Colonic mucosa (tissue), 4 donors: ENCODE data around the gene FBXO2. TPM values are rescaled to one million over a fixed set of nuclear protein-coding genes. Genes with fewer than 3 reads are reported as not detected.

ENCODE experiments used
- DNase-seq: peaks from one replicate; pipeline ENCODE4 v3.0.0-alpha.2; 2020
- H3K27ac ChIP-seq: fragments of 200-600 bp; one replicate; pipeline ENCODE4 v1.8.0; 2021
- H3K27me3 ChIP-seq: fragments of 200-600 bp; one replicate; pipeline ENCODE4 v1.8.0; 2021
- H3K36me3 ChIP-seq: fragments of 200-600 bp; one replicate; pipeline ENCODE4 v1.8.0; 2021
- H3K4me1 ChIP-seq: fragments of 200-600 bp; one replicate; pipeline ENCODE4 v1.8.0; 2021; ENCODE audit warnings: mild to moderate bottlenecking
- H3K4me3 ChIP-seq: fragments of 200-600 bp; one replicate; pipeline ENCODE4 v1.8.0; 2021
- H3K9ac ChIP-seq, 2 donors: one replicate each; pipeline ENCODE4 v1.7.0; 2013; ENCODE audit warnings: control low read depth in 2 of 2, low read depth in 2 of 2, low read length in 2 of 2
- H3K9me3 ChIP-seq: fragments of 200-600 bp; one replicate; pipeline ENCODE4 v1.8.0; 2021
- intact Hi-C: fragments of 100-400 bp; cut with DNase I; formaldehyde crosslinking; loops from one replicate; pipeline ENCODE4 v1.14.1; 2022
- total RNA-seq, 2 donors: library from RNA; stranded (reverse); fragmentation: NEBNext Ultra II Directional in 1 of 2; extraction: Animal tissue kit (Norgen Biotek cat#: 25700) in 1 of 2; gene quantifications; one replicate each; pipeline ENCODE4 v1.2.1, GENCODE V29; 2021
- TF ChIP-seq, protein P1 (sequence below): fragments of 200-600 bp; IDR thresholded peaks from one replicate; pipeline ENCODE4 v1.8.0; 2022; ENCODE audit warnings: antibody characterized with exemption, mild to moderate bottlenecking
- donor health status: healthy.
- donor health status: DM: no; HTN: no; CAD: no.
- donor health status: DM: no; HTN: no; CAD: no.

FBXO2 gene
- total RNA-seq, 2 donors from 2014 or later, result 1.2 TPM

DNA sequence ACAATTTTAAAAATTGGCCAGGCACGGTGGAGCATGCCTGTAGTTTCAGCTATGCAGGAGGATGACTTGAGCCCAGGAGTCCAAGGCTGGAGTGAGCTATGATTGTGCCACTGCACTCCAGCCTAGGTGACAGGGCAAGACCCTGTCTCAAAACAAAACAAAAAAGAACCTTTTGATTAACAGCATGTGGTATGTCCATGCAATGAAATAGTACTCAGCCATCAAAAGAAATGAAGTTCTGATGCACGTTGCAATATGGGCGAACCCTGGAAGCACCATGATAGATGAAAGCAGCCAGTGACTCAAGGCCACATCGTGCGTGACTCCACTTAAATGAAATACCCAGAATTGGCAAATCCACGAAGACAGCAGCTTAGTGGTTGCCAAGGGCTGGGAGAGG is 47.5 kb downstream of the FBXO2 start:
- Histone ChIP-seq H3K27me3 (no peaks in the 10 kb centered on the region), H3K27ac (no peak overlapping the region), H3K4me1 (no peaks in the 10 kb centered on the region), H3K9me3 (no peaks in the 10 kb centered on the region), H3K36me3 (no peaks in the 10 kb centered on the region), H3K9ac (no peak overlapping the region), H3K4me3 (no peak overlapping the region)
- intact Hi-C loops, result no loop called here
- no peak for DNase-seq
- TF ChIP-seq, protein P1, sequence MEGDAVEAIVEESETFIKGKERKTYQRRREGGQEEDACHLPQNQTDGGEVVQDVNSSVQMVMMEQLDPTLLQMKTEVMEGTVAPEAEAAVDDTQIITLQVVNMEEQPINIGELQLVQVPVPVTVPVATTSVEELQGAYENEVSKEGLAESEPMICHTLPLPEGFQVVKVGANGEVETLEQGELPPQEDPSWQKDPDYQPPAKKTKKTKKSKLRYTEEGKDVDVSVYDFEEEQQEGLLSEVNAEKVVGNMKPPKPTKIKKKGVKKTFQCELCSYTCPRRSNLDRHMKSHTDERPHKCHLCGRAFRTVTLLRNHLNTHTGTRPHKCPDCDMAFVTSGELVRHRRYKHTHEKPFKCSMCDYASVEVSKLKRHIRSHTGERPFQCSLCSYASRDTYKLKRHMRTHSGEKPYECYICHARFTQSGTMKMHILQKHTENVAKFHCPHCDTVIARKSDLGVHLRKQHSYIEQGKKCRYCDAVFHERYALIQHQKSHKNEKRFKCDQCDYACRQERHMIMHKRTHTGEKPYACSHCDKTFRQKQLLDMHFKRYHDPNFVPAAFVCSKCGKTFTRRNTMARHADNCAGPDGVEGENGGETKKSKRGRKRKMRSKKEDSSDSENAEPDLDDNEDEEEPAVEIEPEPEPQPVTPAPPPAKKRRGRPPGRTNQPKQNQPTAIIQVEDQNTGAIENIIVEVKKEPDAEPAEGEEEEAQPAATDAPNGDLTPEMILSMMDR, result no peak

DNA sequence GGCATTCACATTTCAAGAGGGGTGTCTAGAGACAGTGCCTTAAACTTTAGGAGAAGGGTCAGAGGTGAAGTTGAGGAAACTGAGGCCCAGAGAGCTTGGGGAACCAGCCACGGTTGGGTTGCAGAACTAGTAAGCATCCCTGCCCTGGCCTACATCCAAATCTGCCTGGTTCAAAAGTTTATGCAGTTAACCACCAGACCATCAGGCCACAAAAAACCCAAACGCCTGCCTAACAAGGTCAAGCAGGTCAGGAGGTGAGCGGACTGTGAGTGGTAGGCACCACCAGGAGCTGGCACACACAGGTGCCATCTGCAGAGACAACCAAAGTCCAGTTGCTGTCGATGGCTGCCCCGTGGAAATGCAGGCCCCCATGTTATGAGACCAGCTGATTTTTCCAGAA is 51.2 kb downstream of the FBXO2 start:
- Histone ChIP-seq H3K27ac (no peak overlapping the region), H3K9ac (no peak overlapping the region), H3K27me3 (no peaks in the 10 kb centered on the region), H3K4me1 (no peaks in the 10 kb centered on the region), H3K36me3 (no peaks in the 10 kb centered on the region), H3K9me3 (no peaks in the 10 kb centered on the region), H3K4me3 (no peak overlapping the region)
- no peak for DNase-seq
- TF ChIP-seq, protein P1, result no peak
- intact Hi-C loops, result no loop called here

DNA sequence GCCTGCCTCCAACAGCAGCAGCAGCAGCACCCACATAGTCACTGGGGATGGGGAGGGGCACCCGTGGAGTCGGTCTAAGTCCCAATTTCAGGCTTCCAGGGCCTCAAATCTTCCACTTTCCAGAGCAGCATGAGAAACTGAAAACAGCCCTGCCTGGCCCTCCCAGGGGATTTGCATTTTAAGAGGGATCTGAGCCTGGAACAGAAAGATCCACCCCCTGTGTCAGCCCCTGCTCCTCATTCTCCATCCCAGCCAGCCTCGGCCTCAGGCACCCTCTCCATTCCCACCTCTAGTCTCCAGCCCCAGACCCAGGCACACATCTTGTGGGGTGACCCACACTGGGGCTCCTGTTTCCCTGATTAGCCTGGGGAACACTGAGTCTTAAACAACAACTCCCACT is 51.8 kb downstream of the FBXO2 start:
- no peaks in the 10 kb centered on the region for H3K27me3 ChIP-seq
- TF ChIP-seq, protein P1, result no peak

DNA sequence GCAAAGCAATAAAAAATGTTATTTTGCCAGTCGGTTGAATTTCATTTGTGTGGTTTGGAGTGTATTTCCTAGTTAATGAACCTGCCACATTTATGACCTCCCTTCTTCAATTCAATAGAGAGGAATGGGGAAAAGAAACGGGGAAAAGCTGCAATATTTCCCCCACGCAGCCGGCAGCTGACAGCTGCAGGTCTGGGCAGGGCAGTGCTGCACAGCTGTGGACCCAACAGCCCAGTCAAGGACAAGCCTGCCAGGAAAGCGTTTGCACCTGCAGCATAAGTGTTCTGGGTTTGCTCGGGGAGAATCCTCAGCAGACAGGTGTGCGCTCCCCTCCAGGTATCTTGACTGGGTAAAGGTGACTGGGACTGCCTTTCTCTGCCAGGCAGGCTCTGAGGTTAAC is 53.4 kb downstream of the FBXO2 start:
- intact Hi-C loops, result no loop called here
- DNase-seq, result no peak
- H3K9me3 ChIP-seq, result no peaks in the 10 kb centered on the region
- no peak overlapping the region for H3K4me3 ChIP-seq
- H3K9ac ChIP-seq, result no peak overlapping the region
- no peaks in the 10 kb centered on the region for H3K27me3 ChIP-seq
- H3K4me1 ChIP-seq, result no peaks in the 10 kb centered on the region
- no peaks in the 10 kb centered on the region for H3K36me3 ChIP-seq
- TF ChIP-seq, protein P1, result no peak
- H3K27ac ChIP-seq, result no peak overlapping the region

More for the DNA sequence above, 51.8 kb downstream of the FBXO2 start:
- H3K9ac ChIP-seq, result no peak overlapping the region
- H3K27ac ChIP-seq, result no peak overlapping the region
- H3K9me3 ChIP-seq, result no peaks in the 10 kb centered on the region
- intact Hi-C loops, result no loop called here
- no peaks in the 10 kb centered on the region for H3K36me3 ChIP-seq
- no peak for DNase-seq
- H3K4me3 ChIP-seq, result no peak overlapping the region
- no peaks in the 10 kb centered on the region for H3K4me1 ChIP-seq

DNA sequence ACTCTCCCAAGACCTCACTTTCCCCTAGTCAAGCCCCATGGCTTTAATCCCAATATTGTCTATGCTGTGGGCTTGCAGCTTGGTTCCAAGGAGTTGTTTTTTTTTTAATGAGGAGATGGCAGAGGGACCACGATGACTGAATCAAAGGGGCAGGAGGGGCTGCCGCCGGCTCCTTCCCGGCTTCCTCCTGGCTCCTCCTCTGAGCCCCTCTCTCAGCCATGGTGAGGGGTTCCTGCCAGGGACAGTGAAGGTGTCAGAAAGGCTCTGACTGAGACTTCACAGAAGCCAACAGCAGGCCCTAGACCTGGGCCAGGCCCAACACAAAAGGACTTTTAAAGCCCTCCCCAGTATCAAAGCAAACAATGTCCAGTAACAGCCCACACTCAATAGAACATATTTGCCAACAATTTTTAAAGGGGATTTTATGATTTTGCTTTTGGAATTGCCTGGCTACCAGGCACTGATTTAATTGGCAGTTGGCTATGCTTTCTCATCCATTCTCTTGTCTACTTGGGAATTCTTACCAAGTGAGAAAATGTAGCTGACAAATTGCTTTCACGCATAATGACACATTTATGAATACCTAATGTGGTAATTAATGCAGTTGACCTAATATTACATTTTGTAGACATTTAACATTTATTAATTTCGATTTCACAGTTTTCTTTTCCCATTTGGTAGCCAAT is 54.2 kb downstream of the FBXO2 start:
- no peak for DNase-seq
- TF ChIP-seq, protein P1, result no peak
- no peak overlapping the region for H3K9ac ChIP-seq
- no peak overlapping the region for H3K27ac ChIP-seq
- H3K9me3 ChIP-seq, result no peaks in the 10 kb centered on the region
- H3K27me3 ChIP-seq, result no peaks in the 10 kb centered on the region
- intact Hi-C loops, result no loop called here
- no peak overlapping the region for H3K4me3 ChIP-seq
- no peaks in the 10 kb centered on the region for H3K36me3 ChIP-seq
- H3K4me1 ChIP-seq, result no peaks in the 10 kb centered on the region
